ENCODE results near the gene ARHGEF7. TPM values are rescaled to one million over a fixed set of nuclear protein-coding genes. Genes with fewer than 3 reads are reported as not detected.

The ARHGEF7 gene
- total RNA-seq = 46.0 and 62.6 TPM in 2 replicates

GRCh38 chr13:111115061-111115964 lies at the start of gene ARHGEF7:
Gene ARHGEF7 (plus strand): TSS chr13:111115310. CDS start chr13:111115527, 217 bp downstream.

GRCh38 chr13:111319998-111320911 lies 205.1 kb downstream of the ARHGEF7 start, which contains the start of gene TEX29:
Gene TEX29 (plus strand): TSS chr13:111320642. CDS start chr13:111320891, 249 bp downstream.

Other genes starting within 250 kb of the ARHGEF7 start
- 52.8 and 72.2 TPM in 2 replicates for gene ANKRD10, start 200.2 kb upstream of the ARHGEF7 start, total RNA-seq
- 0.30 TPM in 1 of 2 replicates, not detected in the other for gene TEX29, start 205.3 kb downstream of the ARHGEF7 start, total RNA-seq

All from smooth muscle cell of the umbilical artery (primary cell).